Body of pancreas (tissue), 4 donors: ENCODE measurements around the gene FABP7. TPM values are rescaled to one million over a fixed set of nuclear protein-coding genes. Genes with fewer than 3 reads are reported as not detected.

Source experiments
- ATAC-seq: fragments of 150-250 bp; one replicate; pipeline ENCODE4 v1.9.1; 2016
- DNase-seq, 4 donors: peaks; one replicate each; pipeline ENCODE4 v3.0.0-alpha.2; 2019
- H3K27ac ChIP-seq, 4 donors: fragments of 200-600 bp; sonication (generic); 1 replicate in 3 of 4; 2 replicates in 1 of 4; pipeline versions ENCODE4 v1.5.1 to v1.6.1; 2016 to 2019; ENCODE audit warnings: mild to moderate bottlenecking in 1 of 4, mixed read lengths in 1 of 4, moderate library complexity in 1 of 4
- H3K27me3 ChIP-seq, 2 donors: fragments of 200-600 bp; sonication (generic); one replicate each; pipeline ENCODE4 v1.6.0; 2016; ENCODE audit warnings: mild to moderate bottlenecking in 1 of 2
- H3K36me3 ChIP-seq, 2 donors: fragments of 200-600 bp; sonication (generic); replicated peaks in 1 of 2; 2 replicates each; pipeline ENCODE4 v1.5.1; 2016; ENCODE audit warnings: low read depth in 2 of 2; ENCODE audit not compliant: insufficient read depth in 1 of 2
- H3K4me1 ChIP-seq: fragments of 200-600 bp; sonication (generic); one replicate; pipeline ENCODE4 v1.6.0; 2016
- H3K4me3 ChIP-seq, 2 donors: fragments of 200-600 bp; sonication (generic); 1 replicate in 1 of 2; 2 replicates in 1 of 2; pipeline ENCODE4 v1.5.1; 2016 to 2019
- H3K9me3 ChIP-seq, 3 donors: fragments of 200-600 bp; sonication (generic); 1 replicate in 2 of 3; 2 replicates in 1 of 3; pipeline ENCODE4 v1.5.1; 2016
- POLR2A ChIP-seq, 3 donors: fragments of 450-650 bp; IDR thresholded peaks; one replicate each; pipeline ENCODE4 v1.6.1; 2016; ENCODE audit warnings: antibody characterized with exemption in 3 of 3, mild to moderate bottlenecking in 2 of 3
- WGBS, 2 donors: methylation state at CpG; one replicate each; pipeline ENCODE4 v1.1.5; 2017; 5-methylcytosine and 5-hydroxymethylcytosine counted together
- intact Hi-C: fragments of 100-400 bp; cut with DNase I; formaldehyde crosslinking; loops from one replicate; pipeline ENCODE4 v1.15.1; 2023
- total RNA-seq, 2 donors: library from RNA; depleted of rRNA; stranded (reverse); fragments of >200 nt; gene quantifications; one replicate each; pipeline ENCODE4 v1.1.0, GENCODE V29; 2016
- TF ChIP-seq, protein P1 (sequence below), 7 experiments: fragments of 450-650 bp in 4 of 7; fragments of 200-600 bp in 3 of 7; sonication (generic) in 3 of 7; IDR thresholded peaks; one replicate each; pipeline ENCODE4 v1.5.1; 2016 to 2019; ENCODE audit warnings: antibody characterized with exemption in 7 of 7

FABP7 gene
- not detected for total RNA-seq

DNA sequence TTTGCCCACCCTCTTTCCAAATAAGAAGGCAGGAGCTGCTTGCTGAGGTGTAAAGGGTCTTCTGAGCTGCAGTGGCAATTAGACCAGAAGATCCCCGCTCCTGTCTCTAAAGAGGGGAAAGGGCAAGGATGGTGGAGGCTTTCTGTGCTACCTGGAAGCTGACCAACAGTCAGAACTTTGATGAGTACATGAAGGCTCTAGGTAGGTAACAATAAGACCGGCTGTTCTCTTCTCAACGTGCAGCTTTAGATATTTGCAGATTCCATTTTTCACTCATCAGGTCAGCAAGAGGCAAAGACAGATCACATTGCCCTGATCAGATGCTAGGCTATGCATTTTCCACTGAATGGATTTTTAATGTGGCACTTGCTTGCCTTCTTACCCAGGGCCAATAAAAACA lies at the start of gene FABP7:
Gene FABP7 (plus strand): TSS at position 50 of the 400 bp plus-strand sequence. CDS start 79 bp downstream, at position 129.
- no peak for TF ChIP-seq POLR2A (IDR thresholded peaks at IDR 0.05)
- TF ChIP-seq, protein P1, sequence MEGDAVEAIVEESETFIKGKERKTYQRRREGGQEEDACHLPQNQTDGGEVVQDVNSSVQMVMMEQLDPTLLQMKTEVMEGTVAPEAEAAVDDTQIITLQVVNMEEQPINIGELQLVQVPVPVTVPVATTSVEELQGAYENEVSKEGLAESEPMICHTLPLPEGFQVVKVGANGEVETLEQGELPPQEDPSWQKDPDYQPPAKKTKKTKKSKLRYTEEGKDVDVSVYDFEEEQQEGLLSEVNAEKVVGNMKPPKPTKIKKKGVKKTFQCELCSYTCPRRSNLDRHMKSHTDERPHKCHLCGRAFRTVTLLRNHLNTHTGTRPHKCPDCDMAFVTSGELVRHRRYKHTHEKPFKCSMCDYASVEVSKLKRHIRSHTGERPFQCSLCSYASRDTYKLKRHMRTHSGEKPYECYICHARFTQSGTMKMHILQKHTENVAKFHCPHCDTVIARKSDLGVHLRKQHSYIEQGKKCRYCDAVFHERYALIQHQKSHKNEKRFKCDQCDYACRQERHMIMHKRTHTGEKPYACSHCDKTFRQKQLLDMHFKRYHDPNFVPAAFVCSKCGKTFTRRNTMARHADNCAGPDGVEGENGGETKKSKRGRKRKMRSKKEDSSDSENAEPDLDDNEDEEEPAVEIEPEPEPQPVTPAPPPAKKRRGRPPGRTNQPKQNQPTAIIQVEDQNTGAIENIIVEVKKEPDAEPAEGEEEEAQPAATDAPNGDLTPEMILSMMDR (IDR thresholded peaks at IDR 0.05) = no peak
- ATAC-seq (no peak), DNase-seq (no peak)
- no peaks in the 10 kb centered on the region for H3K36me3 ChIP-seq
- H3K4me3 ChIP-seq = no peak within 1 kb of the TSS
- intact Hi-C loops = no loop called here
- H3K9me3 ChIP-seq = no peaks in the 10 kb centered on the region
- 57 to 67% methylated on average over 3 of the region's 3 CpGs for WGBS, 2 donors
- no peaks in the 10 kb centered on the region for H3K4me1 ChIP-seq
- no peaks in the 10 kb centered on the region for H3K27me3 ChIP-seq
- H3K27ac ChIP-seq = no peak within 1 kb of the TSS

GRCh38 chr6:122730334-122730733 lies 49.2 kb upstream of the FABP7 start:
- TF ChIP-seq, protein P1 (IDR thresholded peaks at IDR 0.05) = no peak
- TF ChIP-seq POLR2A (IDR thresholded peaks at IDR 0.05) = no peak
- DNase-seq (no peak), ATAC-seq (no peak)
- intact Hi-C loops = loop anchor here (5.0 kb wide), 1 partner anchor 107 kb away; no protein-coding TSS in a partner anchor
- H3K36me3 ChIP-seq = no peaks in the 10 kb centered on the region
- H3K27me3 ChIP-seq = no peaks in the 10 kb centered on the region
- 75 to 83% methylated on average over 3 of the region's 3 CpGs for WGBS, 2 donors
- no peak overlapping the region for H3K4me3 ChIP-seq
- H3K4me1 ChIP-seq = no peaks in the 10 kb centered on the region
- H3K27ac ChIP-seq = no peak overlapping the region
- no peaks in the 10 kb centered on the region for H3K9me3 ChIP-seq

- ATAC-seq = peak; percentile 52
- Histone ChIP-seq H3K4me1 (no peaks in the 10 kb centered on the region), H3K36me3 (no peaks in the 10 kb centered on the region), H3K27me3 (no peaks in the 10 kb centered on the region), H3K4me3 (no peak overlapping the region), H3K27ac (no peak overlapping the region), H3K9me3 (no peaks in the 10 kb centered on the region)
- WGBS, 2 donors = 0 to 1% methylated on average over 4 of the region's 4 CpGs
- TF ChIP-seq POLR2A (IDR thresholded peaks at IDR 0.05) = no peak
- TF ChIP-seq, protein P1 (IDR thresholded peaks at IDR 0.05) = peak; percentile 63 to 88 (median 79)
- intact Hi-C loops = loop anchor here (5.0 kb wide), 1 partner anchor 106 kb away; no protein-coding TSS in a partner anchor
- DNase-seq = peak in 2 of 4 donors; percentile 11 to 23
Measured at GRCh38 chr6:122730775-122731386, 48.6 kb upstream of the FABP7 start.

DNA sequence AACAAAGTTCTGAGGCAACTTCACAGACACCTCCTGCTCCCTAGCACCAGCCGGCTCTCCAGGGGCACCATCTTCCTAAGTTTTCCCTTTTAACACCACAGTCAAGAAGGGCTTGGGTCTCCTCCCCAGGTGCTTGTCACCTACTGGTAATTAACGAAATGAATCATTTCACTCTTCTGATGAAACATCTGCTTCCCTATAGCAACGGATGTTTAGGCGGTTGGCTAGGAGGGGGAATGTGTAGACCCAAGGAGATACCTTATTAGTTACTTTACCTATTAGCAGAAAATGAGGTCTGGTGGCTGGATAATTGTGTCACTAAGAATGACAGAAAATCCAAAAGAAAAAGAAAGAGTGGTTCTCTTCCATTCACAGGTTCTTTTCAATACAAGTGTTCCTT lies 46.3 kb upstream of the FABP7 start:
- Histone ChIP-seq H3K27me3 (no peaks in the 10 kb centered on the region), H3K36me3 (no peaks in the 10 kb centered on the region), H3K4me3 (no peak overlapping the region), H3K4me1 (no peaks in the 10 kb centered on the region), H3K27ac (no peak overlapping the region), H3K9me3 (no peaks in the 10 kb centered on the region)
- WGBS, 2 donors = 56 to 64% methylated on average over 4 of the region's 4 CpGs
- no peak for ATAC-seq
- intact Hi-C loops = loop anchor here (5.0 kb wide), 1 partner anchor 104 kb away; no protein-coding TSS in a partner anchor
- DNase-seq = no peak
- TF ChIP-seq POLR2A (IDR thresholded peaks at IDR 0.05) = no peak
- TF ChIP-seq, protein P1 (IDR thresholded peaks at IDR 0.05) = no peak
